MM.1S (cell line): ENCODE measurements around the gene SYTL4.

ENCODE experiments used
- DNase-seq: peaks from one replicate; pipeline ENCODE4 v3.0.0-alpha.2; 2015
- H2AFZ ChIP-seq: fragments of 300-600 bp; sonication (generic); 2 replicates; pipeline ENCODE4 v1.6.0; 2016; ENCODE audit warnings: antibody characterized with exemption, low read length
- H3F3A ChIP-seq: fragments of 300-600 bp; sonication (generic); 2 replicates; pipeline ENCODE4 v1.6.1; 2016; ENCODE audit warnings: mild to moderate bottlenecking, antibody characterized with exemption, low read length, moderate library complexity, mixed read lengths; ENCODE audit not compliant: insufficient read depth
- H3K27ac ChIP-seq: fragments of 300-600 bp; sonication (generic); 2 replicates; pipeline ENCODE4 v1.5.1; 2016; ENCODE audit warnings: mild to moderate bottlenecking, low read length
- H3K27me3 ChIP-seq: fragments of 300-600 bp; sonication (generic); replicated peaks from 2 replicates; pipeline ENCODE4 v1.6.0; 2016; ENCODE audit warnings: low read length; ENCODE audit not compliant: insufficient read depth
- H3K36me3 ChIP-seq: fragments of 300-600 bp; sonication (generic); replicated peaks from 2 replicates; pipeline ENCODE4 v1.6.1; 2016; ENCODE audit warnings: mild to moderate bottlenecking, low read length, mixed read lengths; ENCODE audit not compliant: insufficient read depth
- H3K4me1 ChIP-seq: fragments of 300-600 bp; sonication (generic); 2 replicates; pipeline ENCODE4 v1.6.1; 2016; ENCODE audit warnings: low read length, mixed read lengths
- H3K4me2 ChIP-seq: fragments of 300-600 bp; sonication (generic); 2 replicates; pipeline ENCODE4 v1.6.0; 2016; ENCODE audit warnings: low read depth, low read length
- H3K4me3 ChIP-seq: fragments of 300-600 bp; sonication (generic); 2 replicates; pipeline ENCODE4 v1.5.1; 2016; ENCODE audit warnings: low read length, mixed read lengths
- H3K79me2 ChIP-seq: fragments of 300-600 bp; sonication (generic); 2 replicates; pipeline ENCODE4 v1.6.1; 2016; ENCODE audit warnings: mixed run types, low read length, mixed read lengths
- H3K9ac ChIP-seq: fragments of 300-600 bp; sonication (generic); 2 replicates; pipeline ENCODE4 v1.6.1; 2016; ENCODE audit warnings: low read length, mixed read lengths
- H3K9me2 ChIP-seq: fragments of 300-600 bp; sonication (generic); replicated peaks from 2 replicates; pipeline ENCODE4 v1.6.1; 2016; ENCODE audit warnings: mild to moderate bottlenecking, low read length, mixed read lengths; ENCODE audit not compliant: insufficient read depth
- H3K9me3 ChIP-seq: fragments of 300-600 bp; sonication (generic); replicated peaks from 2 replicates; pipeline ENCODE4 v1.6.1; 2016; ENCODE audit warnings: mild to moderate bottlenecking, low read length, mixed read lengths; ENCODE audit not compliant: insufficient read depth
- H4K20me1 ChIP-seq: fragments of 300-600 bp; sonication (generic); 2 replicates; pipeline ENCODE4 v1.6.1; 2016; ENCODE audit warnings: mild to moderate bottlenecking, low read length, moderate library complexity, mixed read lengths; ENCODE audit not compliant: insufficient read depth
- CTCF ChIP-seq: fragments of 300-600 bp; sonication (generic); IDR thresholded peaks from 2 replicates; pipeline ENCODE4 v1.5.1; 2016; ENCODE audit warnings: antibody characterized with exemption, low read length, mixed read lengths
- EZH2 ChIP-seq: fragments of 300-600 bp; sonication (generic); optimal IDR thresholded peaks from 2 replicates; pipeline ENCODE3; 2017; ENCODE audit warnings: low read depth, mild to moderate bottlenecking, antibody characterized with exemption, low read length, mixed read lengths
- EZH2phosphoT487 ChIP-seq: fragments of 300-600 bp; sonication (generic); IDR thresholded peaks from 2 replicates; pipeline ENCODE4 v1.6.1; 2018; ENCODE audit warnings: antibody characterized with exemption, low read length

Gene SYTL4

GRCh38 chrX:100636321-100636991, 95.5 kb downstream of the SYTL4 start, which contains the start of gene TSPAN6:
TSS of gene TSPAN6 (minus strand) at chrX:100636806. CDS start at chrX:100636694, 112 bp downstream.
- Histone ChIP-seq H3K79me2 (no peaks in the 10 kb centered on the region), H3K36me3 (no peaks in the 10 kb centered on the region), H3K9ac (no peak within 1 kb of the TSS), H3K4me2 (peak within 1 kb of the TSS; percentile 15; the same call in 1 of the 2 replicates), H3K9me3 (no peaks in the 10 kb centered on the region), H3K4me1 (no peaks in the 10 kb centered on the region), H2AFZ (no peak within 1 kb of the TSS), H3K27ac (no peak within 1 kb of the TSS), H3K4me3 (peak within 1 kb of the TSS; percentile 26; the same call in 1 of the 2 replicates), H3F3A (no peaks in the 10 kb centered on the region), H3K27me3 (peaks cover 52% of the 10 kb centered on the region), H4K20me1 (no peaks in the 10 kb centered on the region), H3K9me2 (no peaks in the 10 kb centered on the region)
- peak; percentile 63 for DNase-seq
- TF ChIP-seq EZH2 = no peak
- TF ChIP-seq EZH2phosphoT487 = no peak
- TF ChIP-seq CTCF = peak; percentile 40

GRCh38 chrX:100635989-100636320, 96.0 kb downstream of the SYTL4 start:
- no peaks in the 10 kb centered on the region for H3K9me2 ChIP-seq
- no peaks in the 10 kb centered on the region for H3K79me2 ChIP-seq
- no peak overlapping the region for H3K4me3 ChIP-seq
- no peaks in the 10 kb centered on the region for H3F3A ChIP-seq
- no peaks in the 10 kb centered on the region for H3K9me3 ChIP-seq
- H3K27ac ChIP-seq = no peak overlapping the region
- H3K36me3 ChIP-seq = no peaks in the 10 kb centered on the region
- no peaks in the 10 kb centered on the region for H3K4me1 ChIP-seq
- H3K27me3 ChIP-seq = peaks cover 55% of the 10 kb centered on the region
- no peak overlapping the region for H3K9ac ChIP-seq
- H3K4me2 ChIP-seq = no peak overlapping the region
- TF ChIP-seq EZH2phosphoT487 (no peak), CTCF (no peak), EZH2 (no peak)
- H2AFZ ChIP-seq = no peak overlapping the region
- no peaks in the 10 kb centered on the region for H4K20me1 ChIP-seq
- DNase-seq = no peak

- H3K4me2 ChIP-seq = no peak overlapping the region
- no peaks in the 10 kb centered on the region for H3F3A ChIP-seq
- H3K27me3 ChIP-seq = peaks cover 64% of the 10 kb centered on the region
- H4K20me1 ChIP-seq = no peaks in the 10 kb centered on the region
- TF ChIP-seq EZH2phosphoT487 (no peak), EZH2 (no peak), CTCF (no peak)
- no peaks in the 10 kb centered on the region for H3K36me3 ChIP-seq
- no peaks in the 10 kb centered on the region for H3K79me2 ChIP-seq
- no peaks in the 10 kb centered on the region for H3K4me1 ChIP-seq
- H2AFZ ChIP-seq = no peak overlapping the region
- DNase-seq = no peak
- H3K4me3 ChIP-seq = no peak overlapping the region
- no peak overlapping the region for H3K9ac ChIP-seq
- H3K9me3 ChIP-seq = no peaks in the 10 kb centered on the region
- no peaks in the 10 kb centered on the region for H3K9me2 ChIP-seq
- H3K27ac ChIP-seq = no peak overlapping the region
These were observed 96.9 kb downstream of the SYTL4 start for GRCh38 chrX:100635040-100635439.
